ENCODE data around the gene MARCHF3.
"Not testable (repeated sequence)": the region's sequence is repeated elsewhere in the genome, so short reads cannot be mapped to it uniquely, and the experiment has no call there.

MARCHF3 gene, protein sequence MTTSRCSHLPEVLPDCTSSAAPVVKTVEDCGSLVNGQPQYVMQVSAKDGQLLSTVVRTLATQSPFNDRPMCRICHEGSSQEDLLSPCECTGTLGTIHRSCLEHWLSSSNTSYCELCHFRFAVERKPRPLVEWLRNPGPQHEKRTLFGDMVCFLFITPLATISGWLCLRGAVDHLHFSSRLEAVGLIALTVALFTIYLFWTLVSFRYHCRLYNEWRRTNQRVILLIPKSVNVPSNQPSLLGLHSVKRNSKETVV

DNA sequence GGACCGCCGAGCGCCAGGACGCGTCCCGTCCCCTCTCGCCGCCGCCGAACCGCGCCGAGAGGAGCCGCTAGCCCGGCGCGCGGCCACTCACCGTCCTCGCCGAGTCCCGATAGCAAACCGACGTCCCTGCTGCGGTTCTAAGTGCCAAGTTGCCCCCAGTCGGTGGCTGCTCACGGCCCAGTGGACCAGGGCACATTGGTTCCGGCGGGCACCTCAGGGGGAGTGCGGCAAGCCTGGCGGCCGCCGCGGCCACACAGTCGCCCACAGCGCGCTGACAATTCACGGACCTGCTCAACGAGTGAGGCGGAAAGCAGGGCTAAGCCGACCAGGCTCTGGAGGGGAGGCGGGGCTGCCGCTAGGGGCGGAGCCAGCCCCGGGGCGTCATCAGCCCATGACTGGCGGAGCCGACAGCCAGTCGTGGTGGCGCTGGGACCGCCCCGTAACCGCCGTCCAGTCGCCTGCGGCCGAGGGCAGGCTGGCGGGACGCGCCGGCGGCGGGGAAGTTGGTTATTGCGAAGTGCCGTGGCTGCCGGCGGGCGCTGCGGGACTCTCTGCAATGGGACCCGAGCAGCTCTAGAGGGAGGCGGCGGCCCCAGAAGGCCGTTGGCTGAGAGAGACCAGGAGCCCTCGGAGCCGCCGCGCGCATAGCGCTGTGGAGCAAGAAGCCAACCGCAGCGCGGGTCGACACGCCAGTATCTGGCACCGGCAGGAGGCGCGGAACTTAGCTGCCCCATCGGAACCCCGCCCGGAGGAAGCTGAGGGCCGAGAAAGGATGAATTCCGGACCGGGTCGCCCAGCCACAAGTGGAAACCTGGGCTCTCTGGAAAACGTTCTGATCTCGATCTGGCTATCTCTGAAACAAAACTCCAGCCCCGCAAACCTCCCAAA is at the start of gene MARCHF3:
Gene MARCHF3, minus strand, starts transcription at position 300 of the 888 bp plus-strand sequence. CDS start 112,387 bp downstream, outside the sequence.
- DNase-seq = peak; percentile 83

DNA sequence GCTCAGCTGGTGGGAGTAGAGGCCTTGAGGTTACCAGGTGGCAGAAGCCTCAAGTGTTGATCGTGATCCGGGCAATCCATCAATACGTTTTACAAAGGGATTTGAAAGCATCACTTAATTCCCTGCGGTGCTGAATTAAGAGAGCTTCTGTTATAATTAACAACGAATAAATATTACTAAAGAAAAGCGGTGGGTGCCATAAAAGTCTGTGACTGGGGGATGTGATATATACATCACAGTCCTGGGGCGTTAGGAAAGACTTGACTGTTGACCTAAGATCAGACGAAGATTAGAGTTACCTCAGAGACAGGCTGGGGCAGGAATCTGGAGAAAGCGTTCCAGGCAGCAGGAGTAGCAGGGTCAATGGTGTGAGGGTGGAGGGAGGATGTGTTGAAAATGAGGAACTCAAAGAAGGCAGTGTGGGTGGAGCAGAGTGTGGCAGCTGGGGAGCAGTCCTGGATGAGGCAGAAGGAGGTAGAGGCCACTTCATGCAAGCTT is 49.7 kb upstream of the MARCHF3 start:
- no peak for DNase-seq

DNA sequence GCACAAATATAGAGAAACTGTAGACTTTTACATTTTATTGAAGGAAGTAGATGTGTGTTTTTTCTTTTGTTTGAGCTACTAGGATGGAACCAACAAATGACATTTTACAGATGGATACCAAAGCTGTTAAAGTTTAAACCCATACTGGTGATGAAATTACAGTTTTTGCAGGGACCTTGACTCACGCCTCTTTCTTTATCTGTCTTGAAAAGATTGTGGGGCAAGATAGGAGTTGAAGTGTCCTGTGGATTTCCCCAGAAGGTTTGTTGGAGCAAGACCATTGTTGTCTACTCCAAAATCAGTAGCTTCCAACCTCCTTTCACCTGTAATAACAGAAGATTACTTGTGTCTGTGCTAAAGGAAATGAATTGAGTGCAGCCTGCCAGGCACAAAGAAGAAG is 47.0 kb upstream of the MARCHF3 start:
- DNase-seq = no peak

DNA sequence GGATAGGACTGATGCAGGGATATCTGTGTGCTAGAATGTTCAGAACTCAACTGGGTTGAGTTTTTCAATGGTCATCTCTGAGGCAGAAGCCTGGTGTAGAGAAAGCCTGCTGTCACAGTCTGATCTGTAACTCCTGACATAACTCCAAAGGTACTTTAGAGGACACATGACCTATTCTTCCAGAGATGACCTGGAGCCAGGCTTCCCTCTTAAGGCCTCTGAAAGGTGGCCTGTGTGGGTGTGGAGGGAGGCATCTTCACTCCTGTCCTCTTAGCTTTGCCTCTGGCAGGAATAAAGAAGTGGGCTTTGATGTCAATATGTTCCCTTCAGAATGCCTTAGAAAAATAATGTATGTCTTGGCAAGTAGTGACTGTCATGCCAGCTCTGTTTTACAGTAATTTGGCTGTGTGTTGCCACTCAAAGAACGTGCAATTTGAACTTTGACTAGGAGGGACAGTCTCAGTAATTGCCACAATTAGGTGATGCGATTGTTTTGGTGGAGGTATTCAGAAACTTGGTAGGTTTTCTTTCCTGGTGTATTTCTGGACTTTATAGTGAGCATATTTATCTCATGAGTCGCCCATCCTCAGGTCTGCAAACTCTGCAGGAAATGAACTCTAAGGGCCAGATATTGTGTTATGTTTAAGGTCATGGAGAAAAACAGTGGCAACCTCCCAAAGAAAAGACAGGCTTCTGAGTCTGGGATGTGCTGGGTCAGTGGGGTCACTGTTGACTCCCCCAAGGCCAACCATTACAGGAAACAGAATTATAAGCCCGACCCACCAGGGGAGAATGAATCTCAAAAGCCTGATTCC is 46.2 kb upstream of the MARCHF3 start:
- DNase-seq = no peak

DNA sequence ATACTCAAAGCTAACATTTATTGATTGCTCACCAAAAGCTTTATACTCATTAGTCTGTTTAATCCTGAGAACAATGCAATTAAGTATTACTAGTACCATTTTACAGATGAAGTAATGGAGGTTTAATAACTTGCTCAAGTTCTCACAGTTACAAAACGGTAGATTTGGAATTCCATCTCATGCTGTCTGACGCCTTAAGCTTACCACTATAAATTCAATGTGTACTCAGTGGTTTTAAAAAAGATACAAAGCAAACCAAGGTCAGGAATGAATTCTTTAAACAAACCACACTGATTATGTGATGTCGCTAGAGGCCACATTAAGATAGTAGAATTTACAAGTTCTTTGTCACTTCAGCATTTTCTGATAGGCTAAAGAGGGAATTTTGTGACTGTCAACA is 44.1 kb upstream of the MARCHF3 start:
- no peak for DNase-seq

DNA sequence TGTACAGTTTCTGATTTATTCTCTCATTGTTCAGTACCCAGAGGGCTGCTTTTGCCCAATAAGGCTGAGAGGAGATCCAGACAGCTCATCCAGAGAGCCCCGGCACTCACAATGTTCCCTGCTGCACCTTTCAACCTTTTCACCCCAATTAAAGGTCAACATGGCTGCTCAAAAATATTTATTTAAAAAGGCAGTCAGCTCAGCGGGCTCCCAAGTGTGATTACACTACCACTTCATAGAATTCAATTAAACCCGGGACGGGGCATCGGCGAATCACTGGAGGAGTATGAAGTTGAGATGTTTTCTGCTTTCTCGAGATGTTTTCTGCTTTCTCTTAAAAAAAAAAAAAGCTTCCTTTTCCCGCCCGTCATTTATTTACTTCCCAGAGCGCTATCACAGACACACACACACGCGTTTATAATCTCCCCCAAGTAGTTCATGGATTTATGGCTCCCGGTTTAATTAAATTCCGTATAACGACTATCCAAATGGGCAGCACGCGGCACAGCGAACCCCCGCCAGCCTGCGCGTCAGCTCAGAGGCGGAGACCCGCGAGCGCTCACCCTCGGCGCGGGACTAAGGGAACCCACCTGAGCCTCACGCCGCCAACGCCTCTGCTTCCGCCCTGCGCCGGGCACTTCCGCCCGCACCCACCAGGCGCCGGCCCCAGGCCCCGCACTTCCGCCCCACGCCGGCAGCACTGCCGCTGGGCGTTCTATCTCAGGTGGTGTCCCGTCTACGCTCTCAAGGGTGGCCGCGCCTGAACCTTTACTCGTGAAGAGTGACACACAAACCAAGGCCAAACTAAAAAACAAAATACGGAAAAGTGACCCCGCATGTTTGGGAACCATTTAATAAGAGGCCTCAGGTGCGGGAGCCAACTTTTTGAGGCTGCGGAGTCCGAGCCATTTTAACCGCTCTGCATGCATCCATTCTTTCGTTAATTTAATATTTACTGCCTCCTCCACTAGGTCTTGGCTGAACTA is 42.8 kb upstream of the MARCHF3 start, which contains the start of gene C5orf63:
Gene C5orf63, minus strand, starts transcription at position 642 of the 986 bp plus-strand sequence. CDS start 14,507 bp downstream, outside the sequence.
- DNase-seq = peak; percentile 71

DNA sequence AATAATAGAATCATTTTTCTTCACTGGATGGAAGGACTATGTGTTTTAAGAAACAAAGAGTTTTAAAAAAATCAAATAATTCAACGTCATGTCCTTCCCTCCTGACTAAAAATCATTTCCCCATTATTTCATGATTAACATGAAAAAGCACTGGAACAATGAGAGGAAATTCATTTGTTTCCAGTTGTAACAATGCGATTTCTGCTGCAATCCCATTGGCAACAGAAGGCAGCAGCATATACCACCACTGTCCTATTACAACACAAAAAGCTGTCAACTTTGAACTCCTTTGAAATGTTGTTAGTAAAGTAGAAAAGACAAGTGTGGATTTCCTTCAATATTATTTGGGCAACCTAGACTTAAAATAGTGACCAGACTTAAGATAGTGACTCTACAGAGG is 39.9 kb upstream of the MARCHF3 start:
- no peak for DNase-seq

DNA sequence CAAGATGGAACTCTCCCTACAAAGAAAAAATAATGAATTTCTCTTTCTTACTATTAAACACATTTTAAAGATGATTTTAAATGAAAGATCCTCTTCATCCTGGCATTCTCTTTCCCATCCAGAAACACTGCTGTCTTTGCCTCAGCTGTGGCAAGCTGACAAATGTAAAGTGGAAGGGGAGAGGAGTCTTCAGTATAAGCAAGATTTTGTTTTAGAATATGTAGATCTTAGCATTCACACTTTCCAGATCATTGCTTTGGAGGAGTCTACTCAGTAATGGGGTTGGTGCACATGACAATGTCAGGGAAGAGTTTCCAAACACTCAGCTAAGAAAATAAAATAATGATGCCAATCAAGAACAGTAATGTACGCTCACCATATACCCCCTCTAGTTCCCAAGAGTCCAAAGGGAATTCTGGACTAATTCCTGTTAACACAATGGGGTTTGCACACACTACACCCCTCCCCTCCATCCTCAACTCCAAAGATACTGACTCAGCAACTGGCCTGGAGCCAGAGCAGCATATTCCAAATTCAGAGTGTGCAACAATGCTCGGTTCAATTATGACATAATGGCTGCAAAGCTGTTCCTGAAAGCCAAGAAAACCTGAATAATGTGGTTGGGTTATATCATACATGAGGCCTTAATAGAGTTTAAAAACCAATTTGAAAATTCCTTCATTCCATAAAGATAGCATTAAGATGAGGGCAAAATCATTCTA is 38.3 kb upstream of the MARCHF3 start:
- no peak for DNase-seq

DNA sequence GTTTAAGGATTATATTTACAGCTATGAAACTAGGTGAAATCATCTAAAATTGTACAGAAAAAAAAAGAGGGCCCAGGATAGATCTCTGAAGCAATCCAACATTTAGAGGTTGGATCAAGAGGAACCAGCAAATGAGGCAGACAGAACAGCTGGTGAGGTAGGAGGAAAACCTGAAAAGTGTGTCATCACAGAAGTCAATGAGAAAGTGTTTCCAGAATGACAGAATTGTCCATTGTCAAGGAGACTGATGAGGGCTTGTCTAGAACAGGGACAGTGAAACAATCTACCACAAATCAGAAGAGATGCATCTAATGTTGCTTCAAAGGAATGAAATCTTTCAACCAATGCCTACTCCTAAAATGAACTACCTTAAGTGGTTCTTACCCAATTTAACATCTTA is 36.4 kb upstream of the MARCHF3 start:
- DNase-seq = no peak

DNA sequence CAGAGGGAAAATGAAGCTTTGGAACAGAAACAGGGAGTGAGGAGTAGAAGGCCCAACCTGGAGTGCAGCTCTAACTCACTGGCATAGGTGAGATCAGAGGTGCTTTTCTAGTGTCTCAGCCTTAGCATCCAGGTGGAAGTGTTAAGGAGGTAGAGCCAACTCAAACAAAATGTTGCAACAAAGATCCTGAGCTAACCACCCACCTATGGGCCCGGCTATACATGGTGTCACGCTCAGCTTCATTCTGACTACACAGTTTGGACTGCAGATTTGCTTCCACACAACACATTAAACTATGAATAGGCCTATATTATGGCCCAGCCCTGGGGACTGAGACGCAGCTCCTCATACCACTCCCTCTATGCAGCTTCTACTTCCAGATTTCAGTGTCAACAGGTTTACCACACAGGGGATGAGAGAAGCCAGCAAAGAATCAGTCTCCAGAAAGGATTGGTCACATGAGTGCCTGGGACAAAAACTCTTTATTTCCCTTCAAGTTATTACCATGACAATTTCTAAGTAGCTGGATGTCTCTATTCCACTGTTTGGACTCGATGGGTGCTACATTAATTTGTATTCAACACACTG is 34.0 kb upstream of the MARCHF3 start:
- DNase-seq = no peak

DNA sequence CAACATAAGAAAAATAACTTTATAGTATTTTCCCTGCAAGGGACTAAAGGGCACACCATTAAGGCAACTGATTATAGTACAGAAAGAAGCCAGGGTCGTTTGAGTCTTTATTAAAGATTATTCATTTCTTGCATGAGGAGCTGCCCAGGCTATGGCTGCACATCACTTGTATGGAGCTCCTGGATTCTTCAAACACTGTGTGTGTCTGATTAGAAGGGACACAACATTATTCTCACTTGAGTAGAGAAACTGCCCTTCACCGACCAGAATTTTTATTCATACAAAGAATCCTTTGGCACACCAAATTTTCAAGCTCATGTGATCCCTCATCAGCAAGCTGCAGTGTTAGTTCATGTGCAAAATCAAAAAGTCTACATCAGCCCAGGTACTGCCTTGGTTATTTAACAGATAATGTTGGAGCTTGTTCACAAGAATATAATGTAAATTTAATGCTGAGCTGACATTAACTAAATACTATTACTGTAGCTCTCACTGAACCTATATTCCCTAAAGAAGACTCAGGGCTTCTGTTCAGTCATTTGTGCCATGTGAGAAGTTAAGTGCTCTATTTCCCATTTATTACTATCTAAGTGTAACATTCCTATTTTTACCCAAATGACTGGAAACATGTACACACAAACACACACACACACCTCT is 33.0 kb upstream of the MARCHF3 start:
- no peak for DNase-seq

DNA sequence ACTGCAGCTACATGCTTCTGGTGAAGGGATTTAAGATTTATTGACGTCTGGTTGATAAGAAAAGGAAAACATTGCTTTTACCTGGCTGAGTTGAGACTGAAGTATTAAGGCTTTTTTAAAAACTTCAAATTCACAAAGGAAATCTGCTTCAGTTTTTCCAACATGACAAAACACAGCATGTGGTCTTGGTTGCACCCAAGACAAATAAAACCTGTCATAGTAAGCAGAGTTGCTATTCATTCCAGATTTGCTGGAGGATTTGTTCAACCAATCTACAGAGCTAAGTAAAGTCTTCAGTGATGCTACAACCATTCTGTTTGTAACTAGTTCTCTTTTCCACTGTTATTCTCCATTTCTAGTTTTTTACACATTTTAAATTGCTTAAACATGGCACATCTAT is 31.6 kb upstream of the MARCHF3 start:
- DNase-seq = no peak

DNA sequence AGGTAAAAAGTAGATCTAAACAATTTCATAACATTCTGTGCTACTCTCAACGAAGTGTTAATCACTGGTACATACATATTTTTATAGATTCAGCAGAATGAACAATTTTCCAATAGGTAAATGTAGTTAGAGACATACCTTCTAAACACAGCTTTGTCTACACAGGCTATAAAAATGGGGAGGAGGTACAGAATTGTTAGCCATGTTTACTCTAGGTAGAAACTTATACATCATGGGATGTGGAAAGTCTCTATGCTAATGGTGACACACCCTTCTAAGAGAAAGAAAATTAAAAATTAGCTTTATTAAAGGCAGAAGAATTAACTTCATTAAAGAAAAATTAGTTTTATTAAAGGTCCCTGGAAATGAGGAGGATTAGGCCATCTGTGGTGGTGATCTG is 31.2 kb upstream of the MARCHF3 start:
- DNase-seq = no peak

DNA sequence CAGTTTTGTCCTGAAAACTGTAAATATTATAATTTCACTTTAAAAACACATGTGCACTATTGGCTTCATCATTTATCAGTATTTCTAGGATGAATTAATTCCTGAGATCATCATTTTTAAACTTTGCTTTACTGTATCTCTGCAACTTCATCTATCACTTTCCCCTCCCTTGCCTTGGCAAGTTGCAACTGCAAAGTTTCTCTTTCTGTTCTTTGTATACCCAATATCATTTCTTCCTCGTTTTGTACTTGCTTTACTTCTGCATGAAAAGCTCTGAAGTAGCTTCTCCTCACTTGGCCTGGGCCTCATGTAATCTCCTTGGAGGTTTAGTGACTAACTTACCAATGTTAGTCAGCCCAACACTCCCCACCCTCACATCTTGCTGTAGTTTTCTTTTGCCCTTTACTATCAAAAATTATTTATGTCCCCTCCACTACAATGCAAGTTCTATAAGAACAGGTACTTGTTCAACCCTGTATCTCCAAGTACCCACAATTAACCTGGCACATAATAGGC is 30.2 kb upstream of the MARCHF3 start:
- DNase-seq = no peak

DNA sequence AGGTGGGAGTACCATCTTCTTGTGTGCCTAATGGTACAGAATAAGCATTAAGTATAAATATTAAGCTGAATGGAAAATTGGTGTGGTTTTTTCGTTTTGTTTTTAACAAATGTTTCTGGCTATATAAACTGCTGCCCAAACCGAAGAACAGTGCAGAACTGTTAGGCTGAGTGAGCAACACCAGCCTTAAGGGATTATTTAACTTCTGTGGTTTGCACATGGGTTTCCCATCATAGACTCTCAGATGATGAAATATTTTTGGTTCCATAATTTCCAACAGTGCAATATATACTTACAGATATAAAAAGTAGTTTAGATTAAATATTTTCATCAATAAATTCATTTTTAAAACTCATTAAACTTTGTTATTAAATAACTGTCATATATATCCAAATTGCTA is 26.5 kb upstream of the MARCHF3 start:
- DNase-seq = no peak

DNA sequence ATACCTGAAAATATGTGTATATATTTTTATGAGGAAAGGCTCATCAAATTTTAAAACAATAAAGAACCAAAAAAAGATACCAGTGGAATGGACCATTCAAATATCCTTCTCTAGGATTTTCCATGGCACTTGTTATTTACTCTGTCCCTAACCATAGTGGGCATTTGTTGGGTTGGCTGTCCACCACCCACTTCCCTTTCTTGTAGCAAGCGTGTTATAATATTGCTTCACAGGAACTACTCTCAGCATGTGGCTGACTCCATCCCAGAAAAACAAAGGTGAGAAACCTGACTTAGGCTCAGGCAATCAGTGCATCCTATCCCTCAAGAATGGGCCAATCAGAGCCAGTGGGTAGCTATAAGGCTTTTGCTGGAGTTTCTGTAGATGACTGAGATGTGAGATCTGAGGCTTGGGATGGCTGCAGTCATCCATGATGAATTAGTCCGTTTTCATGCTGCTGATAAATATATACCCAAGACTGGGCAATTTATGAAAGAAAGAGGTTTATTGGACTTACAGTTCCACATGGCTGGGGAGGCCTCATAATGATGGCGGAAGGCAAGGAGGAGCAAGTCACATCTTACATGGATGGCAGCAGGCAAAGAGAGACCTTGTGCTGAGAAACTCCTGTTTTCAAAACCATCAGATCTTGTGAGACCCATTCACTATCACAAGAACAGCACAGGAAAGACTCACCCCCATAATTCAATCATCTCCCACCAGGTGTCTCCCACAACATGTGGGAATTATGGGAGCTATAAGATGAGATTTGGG is 25.7 kb upstream of the MARCHF3 start:
- DNase-seq = no peak

DNA sequence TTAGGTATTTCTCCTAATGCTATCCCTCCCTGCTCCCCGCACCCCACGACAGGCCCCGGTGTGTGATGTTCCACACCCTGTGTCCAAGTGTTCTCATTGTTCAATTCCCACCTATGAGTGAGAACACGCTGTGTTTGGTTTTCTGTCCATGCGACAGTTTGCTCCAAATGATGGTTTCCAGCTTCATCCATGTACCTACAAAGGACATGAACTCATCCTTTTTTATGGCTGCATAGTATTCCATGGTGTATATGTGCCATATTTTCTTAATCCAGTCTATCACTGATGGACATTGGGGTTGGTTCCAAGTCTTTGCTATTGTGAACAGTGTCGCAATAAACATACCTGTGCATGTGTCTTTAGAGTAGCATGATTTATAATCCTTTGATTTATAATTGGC is 23.2 kb upstream of the MARCHF3 start:
- DNase-seq = not testable (repeated sequence)

DNA sequence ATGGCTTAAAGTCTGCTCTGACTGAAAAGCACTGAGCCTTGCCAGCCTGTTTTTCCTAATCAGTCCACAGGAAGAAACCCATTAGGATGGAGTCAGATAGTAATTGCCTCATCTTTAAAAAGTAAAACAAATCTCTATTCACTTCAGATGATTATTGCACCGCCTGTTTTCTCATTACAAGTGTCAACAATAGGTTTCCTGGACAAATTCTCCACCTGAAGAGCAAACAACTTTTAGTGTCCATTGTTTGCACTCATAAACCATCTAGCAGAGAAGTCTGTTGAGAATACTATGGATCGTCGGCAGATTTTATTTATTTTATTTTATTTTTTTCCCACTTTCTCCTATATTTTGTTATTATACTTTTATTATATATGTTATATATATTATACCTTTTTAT is 22.7 kb upstream of the MARCHF3 start:
- no peak for DNase-seq

DNA sequence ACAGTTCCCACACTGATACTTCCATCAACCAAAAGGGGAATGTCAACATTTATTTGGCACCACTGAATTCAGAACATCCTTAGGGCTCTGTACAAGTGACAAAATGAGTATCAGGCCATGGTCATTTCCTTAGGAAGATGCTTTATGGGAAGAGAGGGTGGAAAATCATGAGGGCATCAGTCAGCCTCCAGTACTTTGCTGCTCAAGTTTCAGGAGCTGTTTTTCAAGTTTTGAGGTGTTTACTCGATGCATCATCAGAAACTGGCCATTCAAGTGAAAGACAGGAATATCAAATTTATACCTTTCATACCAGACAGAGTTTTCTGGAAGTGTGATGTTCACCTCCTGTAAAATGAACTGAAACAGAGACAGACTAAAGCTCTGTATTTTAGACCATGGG is 21.2 kb upstream of the MARCHF3 start:
- DNase-seq = no peak

Data from NCI-H1092 treated with DMSO at 0.1 percent for 48 hours (cell line).